Esophagus squamous epithelium (tissue), 5 donors: ENCODE measurements around the gene PRR19. TPM values are rescaled to one million over a fixed set of nuclear protein-coding genes. Genes with fewer than 3 reads are reported as not detected.
A peak's percentile ranks its signal among the peaks of the same experiment; 100 is the strongest.

ENCODE experiments used
- DNase-seq: peaks from one replicate; lab custom pipeline; 2025; lab: John Stamatoyannopoulos, UW
- H3K27ac ChIP-seq, 4 donors: fragments of 200-600 bp; sonication (generic); one replicate each; pipeline ENCODE4 v1.5.1; 2016 to 2019; ENCODE audit warnings: mild to moderate bottlenecking in 1 of 4
- H3K27me3 ChIP-seq, 4 donors: fragments of 200-600 bp; sonication (generic); 1 replicate in 3 of 4; 2 replicates in 1 of 4; pipeline versions ENCODE4 v1.5.1 to v1.6.0; 2017 to 2021; ENCODE audit warnings: antibody characterized with exemption in 1 of 4
- H3K36me3 ChIP-seq, 3 donors: fragments of 200-600 bp; sonication (generic); one replicate each; pipeline ENCODE4 v1.5.1; 2016 to 2019
- H3K4me1 ChIP-seq, 3 donors: fragments of 200-600 bp; sonication (generic); one replicate each; pipeline ENCODE4 v1.5.1; 2017 to 2019
- H3K4me3 ChIP-seq, 4 donors: fragments of 200-600 bp; sonication (generic); 1 replicate in 3 of 4; 2 replicates in 1 of 4; pipeline ENCODE4 v1.5.1; 2016 to 2019; ENCODE audit warnings: mild to moderate bottlenecking in 2 of 4, moderate library complexity in 1 of 4
- H3K9me3 ChIP-seq, 3 donors: fragments of 200-600 bp; sonication (generic); one replicate each; pipeline ENCODE4 v1.5.1; 2016 to 2019
- POLR2A ChIP-seq, 4 donors: fragments of 450-650 bp; IDR thresholded peaks; one replicate each; pipeline ENCODE4 v1.6.1; 2017; ENCODE audit warnings: antibody characterized with exemption in 4 of 4, mild to moderate bottlenecking in 4 of 4, moderate library complexity in 3 of 4
- WGBS, 2 donors: methylation state at CpG; one replicate each; pipeline ENCODE4 v1.1.5; 2018; 5-methylcytosine and 5-hydroxymethylcytosine counted together
- intact Hi-C: fragments of 100-400 bp; cut with DNase I; formaldehyde crosslinking; loops from one replicate; pipeline ENCODE4 v1.15.0; 2022
- total RNA-seq, 4 donors: library from RNA; depleted of rRNA; stranded (reverse); fragments of >200 nt; gene quantifications; one replicate each; pipeline ENCODE4 v1.1.0, GENCODE V29; 2016
- TF ChIP-seq, protein P1 (sequence below), 6 experiments: fragments of 450-650 bp in 4 of 6; fragments of 200-600 bp in 2 of 6; sonication (generic) in 2 of 6; IDR thresholded peaks; one replicate each; pipeline ENCODE4 v1.5.1; 2016 to 2019; ENCODE audit warnings: antibody characterized with exemption in 6 of 6, mild to moderate bottlenecking in 4 of 6, moderate library complexity in 4 of 6
- donor health status: DM: yes; HTN: yes; CAD: no.

Gene PRR19
- total RNA-seq, 4 donors from 2014 or later: 0.75 to 1.0 (median 0.82) TPM

DNA sequence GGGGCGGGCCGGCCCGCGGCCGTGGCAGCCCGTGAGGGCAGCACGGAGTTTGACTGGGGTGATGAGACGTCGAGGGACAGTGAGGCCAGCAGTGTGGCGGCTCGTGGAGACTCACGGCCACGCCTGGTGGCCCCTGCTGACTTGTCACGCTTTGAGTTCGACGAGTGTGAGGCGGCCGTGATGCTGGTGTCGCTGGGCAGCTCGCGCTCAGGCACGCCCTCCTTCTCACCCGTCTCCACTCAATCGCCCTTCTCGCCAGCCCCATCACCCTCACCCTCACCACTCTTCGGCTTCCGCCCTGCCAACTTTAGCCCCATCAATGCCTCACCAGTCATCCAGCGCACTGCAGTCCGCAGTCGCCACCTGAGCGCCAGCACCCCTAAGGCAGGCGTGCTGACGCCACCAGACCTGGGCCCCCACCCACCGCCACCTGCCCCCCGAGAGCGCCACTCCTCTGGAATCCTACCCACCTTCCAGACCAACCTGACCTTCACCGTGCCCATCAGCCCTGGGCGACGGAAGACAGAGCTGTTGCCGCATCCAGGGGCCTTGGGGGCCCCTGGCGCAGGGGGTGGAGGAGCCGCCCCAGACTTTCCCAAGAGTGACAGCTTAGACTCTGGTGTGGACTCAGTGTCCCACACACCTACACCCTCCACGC, 28.4 kb upstream of the PRR19 start:
- Histone ChIP-seq H3K4me3 (no peak overlapping the region), H3K36me3 (peaks cover 23 to 53% (median 30%) of the 10 kb centered on the region in 3 donors), H3K27ac (no peak overlapping the region), H3K27me3 (no peaks in the 10 kb centered on the region), H3K4me1 (peaks cover 45 to 83% (median 64%) of the 10 kb centered on the region in 3 donors), H3K9me3 (no peaks in the 10 kb centered on the region)
- DNase-seq: no peak
- intact Hi-C loops: no loop called here
- WGBS, 2 donors: 89 to 94% methylated on average over 28 to 34 of the region's 43 CpGs
- TF ChIP-seq POLR2A (IDR thresholded peaks at IDR 0.05): no peak
- TF ChIP-seq, protein P1, sequence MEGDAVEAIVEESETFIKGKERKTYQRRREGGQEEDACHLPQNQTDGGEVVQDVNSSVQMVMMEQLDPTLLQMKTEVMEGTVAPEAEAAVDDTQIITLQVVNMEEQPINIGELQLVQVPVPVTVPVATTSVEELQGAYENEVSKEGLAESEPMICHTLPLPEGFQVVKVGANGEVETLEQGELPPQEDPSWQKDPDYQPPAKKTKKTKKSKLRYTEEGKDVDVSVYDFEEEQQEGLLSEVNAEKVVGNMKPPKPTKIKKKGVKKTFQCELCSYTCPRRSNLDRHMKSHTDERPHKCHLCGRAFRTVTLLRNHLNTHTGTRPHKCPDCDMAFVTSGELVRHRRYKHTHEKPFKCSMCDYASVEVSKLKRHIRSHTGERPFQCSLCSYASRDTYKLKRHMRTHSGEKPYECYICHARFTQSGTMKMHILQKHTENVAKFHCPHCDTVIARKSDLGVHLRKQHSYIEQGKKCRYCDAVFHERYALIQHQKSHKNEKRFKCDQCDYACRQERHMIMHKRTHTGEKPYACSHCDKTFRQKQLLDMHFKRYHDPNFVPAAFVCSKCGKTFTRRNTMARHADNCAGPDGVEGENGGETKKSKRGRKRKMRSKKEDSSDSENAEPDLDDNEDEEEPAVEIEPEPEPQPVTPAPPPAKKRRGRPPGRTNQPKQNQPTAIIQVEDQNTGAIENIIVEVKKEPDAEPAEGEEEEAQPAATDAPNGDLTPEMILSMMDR (IDR thresholded peaks at IDR 0.05): no peak

DNA sequence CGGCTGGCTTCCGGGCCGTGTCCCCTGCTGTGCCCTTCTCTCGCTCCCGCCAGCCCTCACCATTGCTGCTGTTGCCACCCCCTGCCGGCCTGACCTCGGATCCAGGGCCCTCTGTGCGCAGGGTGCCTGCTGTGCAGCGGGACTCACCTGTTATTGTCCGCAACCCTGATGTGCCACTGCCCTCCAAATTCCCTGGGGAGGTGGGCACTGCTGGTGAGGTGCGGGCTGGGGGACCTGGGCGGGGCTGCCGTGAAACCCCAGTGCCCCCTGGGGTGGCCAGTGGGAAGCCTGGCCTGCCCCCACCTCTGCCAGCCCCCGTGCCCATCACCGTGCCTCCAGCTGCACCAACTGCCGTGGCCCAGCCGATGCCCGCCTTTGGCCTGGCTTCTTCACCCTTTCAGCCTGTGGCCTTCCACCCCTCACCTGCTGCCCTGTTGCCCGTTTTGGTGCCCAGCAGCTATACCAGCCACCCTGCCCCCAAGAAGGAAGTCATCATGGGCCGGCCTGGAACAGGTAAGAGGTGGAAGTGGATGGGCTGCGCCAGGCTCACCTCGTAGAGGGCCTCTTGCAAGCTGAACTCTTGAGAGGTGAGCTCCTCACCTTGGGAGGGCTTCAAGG, 27.8 kb upstream of the PRR19 start:
- Histone ChIP-seq H3K36me3 (peaks cover 23 to 53% (median 30%) of the 10 kb centered on the region in 3 donors), H3K9me3 (no peaks in the 10 kb centered on the region), H3K4me1 (peaks cover 51 to 89% (median 70%) of the 10 kb centered on the region in 3 donors), H3K4me3 (no peak overlapping the region), H3K27me3 (no peaks in the 10 kb centered on the region), H3K27ac (no peak overlapping the region)
- TF ChIP-seq, protein P1 (IDR thresholded peaks at IDR 0.05): no peak
- no peak for TF ChIP-seq POLR2A (IDR thresholded peaks at IDR 0.05)
- intact Hi-C loops: no loop called here
- DNase-seq: no peak
- 80 to 92% methylated on average over 7 to 16 of the region's 22 CpGs for WGBS, 2 donors

DNA sequence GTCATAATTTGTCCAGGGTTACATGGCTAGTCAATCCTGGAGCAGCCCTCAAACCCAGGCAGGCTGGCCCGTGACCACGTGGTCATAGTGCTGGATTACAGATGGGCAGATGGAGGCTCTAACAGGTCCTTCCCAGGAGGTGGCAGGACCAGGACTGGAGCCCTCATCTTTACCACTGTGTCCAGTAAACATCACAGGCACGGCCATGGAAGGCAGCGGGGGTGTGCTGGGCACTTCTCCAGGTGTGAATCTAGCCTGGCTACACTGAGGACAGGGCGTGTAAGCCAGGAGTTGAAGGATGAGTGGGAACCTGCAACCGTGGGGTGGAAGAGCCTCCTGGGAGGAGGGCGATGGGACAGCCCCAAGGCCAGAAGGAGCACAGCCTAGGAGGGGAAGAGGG, 26.8 kb upstream of the PRR19 start:
- Histone ChIP-seq H3K27me3 (no peaks in the 10 kb centered on the region), H3K27ac (peak overlapping the region in 2 of 4 donors; percentile 16 to 98), H3K9me3 (no peaks in the 10 kb centered on the region), H3K36me3 (peaks cover 23 to 53% (median 30%) of the 10 kb centered on the region in 3 donors), H3K4me1 (peaks cover 48 to 91% (median 71%) of the 10 kb centered on the region in 3 donors), H3K4me3 (no peak overlapping the region)
- intact Hi-C loops: no loop called here
- no peak for DNase-seq
- TF ChIP-seq POLR2A (IDR thresholded peaks at IDR 0.05): no peak
- TF ChIP-seq, protein P1 (IDR thresholded peaks at IDR 0.05): no peak
- WGBS, 2 donors: 59% methylated on average over 5 to 7 of the region's 7 CpGs

DNA sequence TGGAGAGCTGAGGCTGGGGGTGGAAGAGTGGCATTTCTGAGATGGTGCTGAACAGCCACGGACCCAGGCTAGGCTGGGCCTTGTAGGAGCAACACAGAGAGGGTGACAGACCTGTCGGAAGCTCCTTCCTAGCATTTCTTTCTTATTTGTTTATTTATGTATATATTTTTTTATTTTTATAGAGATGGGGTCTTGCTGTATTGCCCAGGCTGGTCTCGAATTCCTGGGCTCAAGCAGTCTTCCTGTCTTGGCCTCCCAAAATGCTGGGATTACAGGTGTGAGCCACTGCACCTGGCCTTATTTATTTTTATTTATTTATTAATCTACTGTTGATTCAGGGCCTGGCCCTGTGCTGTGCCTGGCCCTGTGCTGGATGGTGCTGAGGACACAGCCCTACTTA, 26.4 kb upstream of the PRR19 start:
- peak overlapping the region in 2 of 4 donors; percentile 98 to 99 for H3K27ac ChIP-seq
- H3K27me3 ChIP-seq: no peaks in the 10 kb centered on the region
- DNase-seq: no peak
- H3K36me3 ChIP-seq: peaks cover 23 to 53% (median 30%) of the 10 kb centered on the region in 3 donors
- no peaks in the 10 kb centered on the region for H3K9me3 ChIP-seq
- H3K4me3 ChIP-seq: no peak overlapping the region
- 84 to 88% methylated on average over 3 of the region's 3 CpGs for WGBS, 2 donors
- intact Hi-C loops: no loop called here
- TF ChIP-seq POLR2A (IDR thresholded peaks at IDR 0.05): no peak
- TF ChIP-seq, protein P1 (IDR thresholded peaks at IDR 0.05): no peak
- H3K4me1 ChIP-seq: peaks cover 45 to 91% (median 67%) of the 10 kb centered on the region in 3 donors

DNA sequence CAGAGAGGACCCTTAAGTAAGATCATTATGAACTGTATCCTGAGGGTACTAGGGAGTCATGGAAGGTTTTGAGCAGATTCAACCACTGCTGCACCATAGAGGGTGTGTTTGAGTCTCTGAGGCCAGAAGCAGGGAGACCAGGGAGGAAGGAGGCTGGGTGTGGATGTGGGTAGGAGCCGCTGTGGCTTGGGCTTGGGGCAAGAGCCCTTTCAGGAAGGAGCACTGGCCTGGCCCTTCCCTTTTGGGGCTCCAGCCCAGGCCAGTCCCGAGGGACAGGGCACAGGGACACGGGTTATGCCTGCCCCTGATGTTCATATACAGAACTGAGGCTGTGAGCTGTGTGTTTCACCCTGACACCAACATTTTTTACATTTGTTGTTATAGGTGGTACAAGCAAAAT, 25.6 kb upstream of the PRR19 start:
- Histone ChIP-seq H3K27ac (peak overlapping the region; percentile 84 to 99 (median 96)), H3K36me3 (peaks cover 23 to 53% (median 30%) of the 10 kb centered on the region in 3 donors), H3K27me3 (no peaks in the 10 kb centered on the region), H3K9me3 (no peaks in the 10 kb centered on the region), H3K4me3 (no peak overlapping the region), H3K4me1 (peaks cover 45 to 91% (median 64%) of the 10 kb centered on the region in 3 donors)
- intact Hi-C loops: no loop called here
- 24 to 71% methylated on average over 1 to 3 of the region's 3 CpGs for WGBS, 2 donors
- TF ChIP-seq, protein P1 (IDR thresholded peaks at IDR 0.05): no peak
- no peak for TF ChIP-seq POLR2A (IDR thresholded peaks at IDR 0.05)
- no peak for DNase-seq
